Fibroblast of lung (primary cell): ENCODE measurements around the gene PAIP2. TPM values are rescaled to one million over a fixed set of nuclear protein-coding genes. Genes with fewer than 3 reads are reported as not detected.

Source experiments
- DNase-seq, 2 donors: peaks; one replicate each; pipeline versions ENCODE4 v3.0.0 to v3.0.0-alpha.2; 2010; ENCODE audit warnings: low read depth in 2 of 2
- H2AFZ ChIP-seq: 2 replicates; pipeline ENCODE4 v1.5.1; 2012; ENCODE audit warnings: low read length, control low read depth, inconsistent platforms
- H3K27ac ChIP-seq: 2 replicates; pipeline ENCODE4 v1.5.1; 2011; ENCODE audit warnings: low read length, control low read depth; ENCODE audit not compliant: insufficient read depth
- H3K27me3 ChIP-seq: 2 replicates; pipeline ENCODE4 v1.5.1; 2011; ENCODE audit warnings: mild to moderate bottlenecking, low read length; ENCODE audit not compliant: control insufficient read depth, insufficient read depth
- H3K36me3 ChIP-seq: 2 replicates; pipeline ENCODE4 v1.5.1; 2011; ENCODE audit warnings: low read length; ENCODE audit not compliant: control insufficient read depth, insufficient read depth
- H3K4me1 ChIP-seq: 2 replicates; pipeline ENCODE4 v1.5.1; 2011; ENCODE audit warnings: low read length; ENCODE audit not compliant: control insufficient read depth, insufficient read depth; ENCODE audit errors: extremely low read depth
- H3K4me2 ChIP-seq: 2 replicates; pipeline ENCODE4 v1.5.1; 2011; ENCODE audit warnings: low read length, control low read depth; ENCODE audit not compliant: insufficient read depth; ENCODE audit errors: extremely low read depth
- H3K4me3 ChIP-seq, 4 experiments: fragments of 200-600 bp in 1 of 4; sonication (generic) in 1 of 4; replicated peaks in 1 of 4; 2 replicates each; pipeline ENCODE4 v1.5.1; 2011 to 2016; ENCODE audit warnings: low read length in 4 of 4, low read depth in 3 of 4, mild to moderate bottlenecking in 3 of 4, control low read depth in 2 of 4, inconsistent platforms in 1 of 4, mixed read lengths in 1 of 4; ENCODE audit not compliant: insufficient read depth in 1 of 4; ENCODE audit errors: control extremely low read depth in 1 of 4
- H3K79me2 ChIP-seq: 2 replicates; pipeline ENCODE4 v1.5.1; 2012; ENCODE audit warnings: mild to moderate bottlenecking, low read length, inconsistent platforms; ENCODE audit not compliant: control insufficient read depth, insufficient read depth
- H3K9ac ChIP-seq: 2 replicates; pipeline ENCODE4 v1.5.1; 2011; ENCODE audit warnings: mild to moderate bottlenecking, low read length, control low read depth; ENCODE audit not compliant: insufficient read depth
- H3K9me3 ChIP-seq: 2 replicates; pipeline ENCODE4 v1.5.1; 2012; ENCODE audit warnings: low read depth, low read length; ENCODE audit not compliant: control insufficient read depth, insufficient read depth
- H4K20me1 ChIP-seq: 2 replicates; pipeline ENCODE4 v1.5.1; 2011; ENCODE audit warnings: low read length; ENCODE audit not compliant: control insufficient read depth, insufficient read depth; ENCODE audit errors: extremely low read depth
- EZH2 ChIP-seq: IDR thresholded peaks from 2 replicates; pipeline ENCODE4 v1.5.1; 2012; ENCODE audit warnings: low read length, control low read depth, mild to moderate bottlenecking; ENCODE audit errors: missing control alignments
- polyA plus RNA-seq, 2 donors: library from polyadenylated mRNA; depleted of rRNA in 1 of 2; stranded (reverse) in 1 of 2; unstranded in 1 of 2; fragments of >200 nt; gene quantifications; 2 replicates each; pipeline ENCODE4 v1.2.1, GENCODE V29; 2011 to 2012; ENCODE audit warnings: missing spikeins in 1 of 2
- total RNA-seq: library from RNA; depleted of rRNA; stranded (reverse); fragments of >200 nt; gene quantifications from 2 replicates; pipeline ENCODE4 v1.2.1, GENCODE V29; 2014
- TF ChIP-seq, protein P1 (sequence below), 2 donors: IDR thresholded peaks in 1 of 2; conservative IDR thresholded peaks in 1 of 2; 1 replicate in 1 of 2; 2 replicates in 1 of 2; pipeline ENCODE4 v1.5.1; 2011 to 2012; ENCODE audit warnings: low read length in 2 of 2, control low read depth in 1 of 2, inconsistent platforms in 1 of 2, low read depth in 1 of 2, mild to moderate bottlenecking in 1 of 2

Gene PAIP2
- total and polyA plus RNA-seq, 2 donors (not counting 1 experiment from before 2014, with no cell fraction given) = 59.0 to 105 TPM

DNA sequence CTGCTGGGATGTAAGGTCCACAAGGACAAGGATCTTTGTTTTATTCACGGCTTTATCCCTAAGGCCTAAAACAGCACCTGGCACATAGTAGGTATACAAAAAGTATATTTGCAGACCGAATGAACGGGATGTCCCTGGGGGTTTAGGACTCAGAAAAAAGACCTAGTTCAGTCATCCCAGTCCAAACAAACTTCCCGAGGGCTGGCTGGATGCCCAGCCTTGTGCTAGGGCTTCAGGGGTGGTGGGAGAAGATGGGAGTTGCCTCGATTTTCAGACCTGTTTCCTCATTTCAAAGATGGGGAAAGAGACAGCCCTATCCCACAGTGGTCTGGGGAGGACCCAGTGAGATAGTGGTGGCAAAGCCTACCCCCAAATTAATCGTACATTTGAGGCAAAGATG, 56.3 kb downstream of the PAIP2 start:
- Histone ChIP-seq H3K9ac (no peak overlapping the region), H3K27me3 (peaks cover 11% of the 10 kb centered on the region), H4K20me1 (no peaks in the 10 kb centered on the region), H3K9me3 (no peaks in the 10 kb centered on the region), H3K27ac (no peak overlapping the region), H3K4me2 (no peak overlapping the region), H3K79me2 (no peaks in the 10 kb centered on the region), H2AFZ (no peak overlapping the region), H3K4me1 (peaks cover 8% of the 10 kb centered on the region), H3K36me3 (no peaks in the 10 kb centered on the region), H3K4me3 (no peak overlapping the region)
- TF ChIP-seq EZH2 = no peak
- TF ChIP-seq, protein P1, sequence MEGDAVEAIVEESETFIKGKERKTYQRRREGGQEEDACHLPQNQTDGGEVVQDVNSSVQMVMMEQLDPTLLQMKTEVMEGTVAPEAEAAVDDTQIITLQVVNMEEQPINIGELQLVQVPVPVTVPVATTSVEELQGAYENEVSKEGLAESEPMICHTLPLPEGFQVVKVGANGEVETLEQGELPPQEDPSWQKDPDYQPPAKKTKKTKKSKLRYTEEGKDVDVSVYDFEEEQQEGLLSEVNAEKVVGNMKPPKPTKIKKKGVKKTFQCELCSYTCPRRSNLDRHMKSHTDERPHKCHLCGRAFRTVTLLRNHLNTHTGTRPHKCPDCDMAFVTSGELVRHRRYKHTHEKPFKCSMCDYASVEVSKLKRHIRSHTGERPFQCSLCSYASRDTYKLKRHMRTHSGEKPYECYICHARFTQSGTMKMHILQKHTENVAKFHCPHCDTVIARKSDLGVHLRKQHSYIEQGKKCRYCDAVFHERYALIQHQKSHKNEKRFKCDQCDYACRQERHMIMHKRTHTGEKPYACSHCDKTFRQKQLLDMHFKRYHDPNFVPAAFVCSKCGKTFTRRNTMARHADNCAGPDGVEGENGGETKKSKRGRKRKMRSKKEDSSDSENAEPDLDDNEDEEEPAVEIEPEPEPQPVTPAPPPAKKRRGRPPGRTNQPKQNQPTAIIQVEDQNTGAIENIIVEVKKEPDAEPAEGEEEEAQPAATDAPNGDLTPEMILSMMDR (conservative IDR thresholded peaks at IDR 0.05 in 1 of 2, IDR thresholded peaks at IDR 0.05 in 1 of 2; ENCODE audit: low read depth in 1 of 2, low read length in 2 of 2) = no peak
- DNase-seq = peak in 1 of 2 donors; percentile 51

DNA sequence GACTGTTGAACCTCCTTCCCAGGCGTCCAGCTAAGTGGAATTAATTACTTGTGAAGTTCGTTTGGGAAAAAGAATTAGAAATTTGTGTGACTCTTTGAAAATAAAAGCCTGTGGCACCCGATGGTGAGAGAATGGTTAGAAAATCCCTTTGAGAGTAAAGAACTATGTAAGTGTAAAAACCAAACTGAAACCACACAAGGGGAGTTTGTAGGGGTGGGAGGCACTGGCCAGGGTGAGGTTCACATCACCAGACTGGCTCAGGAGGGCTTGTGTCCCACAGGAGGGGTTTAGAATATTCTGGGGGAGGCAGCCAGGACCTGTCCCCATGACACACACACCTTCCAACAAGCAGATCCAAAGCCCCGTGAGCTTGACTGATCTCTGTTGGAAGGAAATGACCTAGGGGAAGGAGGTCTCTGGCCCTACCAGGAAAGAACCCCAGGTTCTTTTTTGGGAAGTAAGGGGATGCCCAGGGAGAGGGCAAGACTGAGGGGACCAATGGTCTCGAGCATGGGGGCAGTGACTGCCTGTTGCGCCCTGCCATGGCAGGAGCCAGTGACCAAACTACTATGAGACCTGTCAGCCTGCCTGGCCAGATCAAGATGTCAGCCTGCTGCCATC, 58.0 kb downstream of the PAIP2 start:
- Histone ChIP-seq H3K4me3 (no peak overlapping the region), H3K36me3 (no peaks in the 10 kb centered on the region), H2AFZ (no peak overlapping the region), H4K20me1 (no peaks in the 10 kb centered on the region), H3K79me2 (no peaks in the 10 kb centered on the region), H3K4me1 (peaks cover 13% of the 10 kb centered on the region), H3K27ac (no peak overlapping the region), H3K9me3 (no peaks in the 10 kb centered on the region), H3K9ac (no peak overlapping the region), H3K27me3 (peaks cover 3% of the 10 kb centered on the region), H3K4me2 (no peak overlapping the region)
- no peak for DNase-seq
- TF ChIP-seq, protein P1 (conservative IDR thresholded peaks at IDR 0.05 in 1 of 2, IDR thresholded peaks at IDR 0.05 in 1 of 2; ENCODE audit: low read depth in 1 of 2, low read length in 2 of 2) = no peak
- TF ChIP-seq EZH2 = no peak

DNA sequence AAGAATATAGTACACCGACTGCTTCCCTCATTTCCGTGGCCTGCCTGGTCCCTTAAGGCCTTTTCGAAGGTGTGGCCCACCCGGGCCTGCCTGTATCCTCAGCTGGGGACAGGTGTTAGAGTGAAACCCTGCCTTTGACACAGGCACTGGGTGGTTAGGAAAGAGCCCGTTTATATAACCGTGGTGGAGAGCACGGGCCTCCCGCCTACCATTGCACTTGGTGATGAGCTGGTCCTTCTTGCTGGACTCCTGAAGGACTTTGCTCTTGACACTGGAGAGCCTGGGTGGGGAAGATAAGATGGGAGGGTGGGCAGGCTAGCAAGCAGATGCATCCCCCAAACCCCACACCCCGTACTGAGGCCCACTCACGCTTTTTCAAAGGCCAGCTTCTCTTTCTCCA, 59.9 kb downstream of the PAIP2 start:
- Histone ChIP-seq H3K9ac (no peak overlapping the region), H3K4me1 (peaks cover 6% of the 10 kb centered on the region), H3K79me2 (no peaks in the 10 kb centered on the region), H3K4me2 (no peak overlapping the region), H2AFZ (no peak overlapping the region), H3K27ac (no peak overlapping the region), H4K20me1 (no peaks in the 10 kb centered on the region), H3K36me3 (no peaks in the 10 kb centered on the region), H3K9me3 (no peaks in the 10 kb centered on the region), H3K27me3 (no peaks in the 10 kb centered on the region), H3K4me3 (no peak overlapping the region)
- DNase-seq = no peak
- no peak for TF ChIP-seq EZH2
- TF ChIP-seq, protein P1 (conservative IDR thresholded peaks at IDR 0.05 in 1 of 2, IDR thresholded peaks at IDR 0.05 in 1 of 2; ENCODE audit: low read depth in 1 of 2, low read length in 2 of 2) = no peak
